Lower lobe of right lung (tissue), 2 donors: ENCODE results near the gene WDFY2. TPM values are rescaled to one million over a fixed set of nuclear protein-coding genes. Genes with fewer than 3 reads are reported as not detected.
"Not testable (repeated sequence)": the region's sequence is repeated elsewhere in the genome, so short reads cannot be mapped to it uniquely, and the experiment has no call there.

ENCODE experiments used
- ATAC-seq, 2 donors: fragments of 200-7000 bp; cut with Tn5 transposase; one replicate each; pipeline ENCODE4 v1.9.1; 2020 to 2022; ENCODE audit warnings: mild to moderate bottlenecking in 2 of 2, moderate library complexity in 2 of 2
- DNase-seq: peaks from one replicate; pipeline ENCODE4 v3.0.0-alpha.2; 2020
- H3K27ac ChIP-seq: fragments of 200-600 bp; one replicate; pipeline ENCODE4 v1.8.0; 2022
- H3K27me3 ChIP-seq: fragments of 200-600 bp; one replicate; pipeline ENCODE4 v1.8.0; 2022; ENCODE audit warnings: low read depth
- H3K36me3 ChIP-seq: fragments of 200-600 bp; one replicate; pipeline ENCODE4 v1.8.0; 2022; ENCODE audit warnings: mild to moderate bottlenecking
- H3K4me1 ChIP-seq: fragments of 200-600 bp; one replicate; pipeline ENCODE4 v1.8.0; 2022
- H3K4me3 ChIP-seq: fragments of 200-600 bp; one replicate; pipeline ENCODE4 v1.8.0; 2022; ENCODE audit warnings: mild to moderate bottlenecking
- H3K9me3 ChIP-seq: fragments of 200-600 bp; one replicate; pipeline ENCODE4 v1.8.0; 2022
- CTCF ChIP-seq: fragments of 200-600 bp; IDR thresholded peaks from one replicate; pipeline ENCODE4 v1.8.0; 2022; ENCODE audit warnings: antibody characterized with exemption, mild to moderate bottlenecking
- intact Hi-C: fragments of 100-400 bp; cut with DNase I; formaldehyde crosslinking; loops from one replicate; pipeline ENCODE4 v1.11.0; 2022
- total RNA-seq: library from RNA; stranded (reverse); fragmentation: NEBNext Ultra II Directional; extraction: Animal tissue kit (Norgen Biotek cat#: 25700); gene quantifications from one replicate; pipeline ENCODE4 v1.2.1, GENCODE V29; 2021
- donor health status: DM: no; HTN: yes; CAD: no; lungs with severe emphysema.

Gene WDFY2
- total RNA-seq, 1 donor from 2014 or later = 16.6 TPM

GRCh38 chr13:51557875-51558612 lies 26.2 kb upstream of the WDFY2 start:
- DNase-seq = no peak
- Histone ChIP-seq H3K4me1 (peaks cover 14% of the 10 kb centered on the region), H3K27me3 (no peaks in the 10 kb centered on the region), H3K4me3 (no peak overlapping the region), H3K9me3 (no peaks in the 10 kb centered on the region), H3K36me3 (no peaks in the 10 kb centered on the region), H3K27ac (no peak overlapping the region)
- intact Hi-C loops = no loop called here
- peak; percentile 62 to 85 for ATAC-seq
- TF ChIP-seq CTCF = no peak

GRCh38 chr13:51559946-51560735 lies 24.1 kb upstream of the WDFY2 start:
- no peaks in the 10 kb centered on the region for H3K36me3 ChIP-seq
- TF ChIP-seq CTCF = no peak
- intact Hi-C loops = no loop called here
- peaks cover 11% of the 10 kb centered on the region for H3K4me1 ChIP-seq
- ATAC-seq (no peak), DNase-seq (no peak)
- H3K27me3 ChIP-seq = no peaks in the 10 kb centered on the region
- no peaks in the 10 kb centered on the region for H3K9me3 ChIP-seq
- H3K27ac ChIP-seq = no peak overlapping the region
- no peak overlapping the region for H3K4me3 ChIP-seq

- no peaks in the 10 kb centered on the region for H3K36me3 ChIP-seq
- H3K9me3 ChIP-seq = no peaks in the 10 kb centered on the region
- ATAC-seq = peak; percentile 44 to 73
- intact Hi-C loops = no loop called here
- peaks cover 8% of the 10 kb centered on the region for H3K4me1 ChIP-seq
- no peaks in the 10 kb centered on the region for H3K27me3 ChIP-seq
- TF ChIP-seq CTCF = no peak
- H3K4me3 ChIP-seq = no peak overlapping the region
- no peak overlapping the region for H3K27ac ChIP-seq
- no peak for DNase-seq
Observed at GRCh38 chr13:51562011-51562671, 22.1 kb upstream of the WDFY2 start.

- no peaks in the 10 kb centered on the region for H3K4me1 ChIP-seq
- H3K9me3 ChIP-seq = no peaks in the 10 kb centered on the region
- H3K36me3 ChIP-seq = no peaks in the 10 kb centered on the region
- DNase-seq = no peak
- H3K27me3 ChIP-seq = no peaks in the 10 kb centered on the region
- TF ChIP-seq CTCF = no peak
- intact Hi-C loops = no loop called here
- H3K27ac ChIP-seq = no peak overlapping the region
- ATAC-seq = no peak
- H3K4me3 ChIP-seq = no peak overlapping the region
Observed at GRCh38 chr13:51564252-51564651, 20.0 kb upstream of the WDFY2 start.

GRCh38 chr13:51564671-51565070 lies 19.6 kb upstream of the WDFY2 start:
- no peak overlapping the region for H3K27ac ChIP-seq
- intact Hi-C loops = no loop called here
- H3K9me3 ChIP-seq = no peaks in the 10 kb centered on the region
- no peaks in the 10 kb centered on the region for H3K4me1 ChIP-seq
- no peak overlapping the region for H3K4me3 ChIP-seq
- no peak for TF ChIP-seq CTCF
- H3K27me3 ChIP-seq = no peaks in the 10 kb centered on the region
- no peaks in the 10 kb centered on the region for H3K36me3 ChIP-seq
- no peak for ATAC-seq
- no peak for DNase-seq

- H3K9me3 ChIP-seq, H3K4me1 ChIP-seq, ATAC-seq, H3K27me3 ChIP-seq, H3K36me3 ChIP-seq, H3K4me3 ChIP-seq, intact Hi-C loops, H3K27ac ChIP-seq, DNase-seq: not testable (repeated sequence)
Observed at GRCh38 chr13:51569001-51569400, 15.3 kb upstream of the WDFY2 start.
